Skeletal muscle cell (primary cell): ENCODE measurements around the gene NELFA.

Experiments used
- DNase-seq: peaks from one replicate; pipeline ENCODE4 v3.0.0-alpha.2; 2010; ENCODE audit warnings: low read depth
- H3K4me3 ChIP-seq: 2 replicates; pipeline ENCODE4 v1.5.1; 2011; ENCODE audit warnings: low read depth, mild to moderate bottlenecking, control low read depth, low read length, moderate library complexity

Gene NELFA

GRCh38 chr4:1985294-1985693, 23.5 kb downstream of the NELFA start:
- H3K4me3 ChIP-seq: no peak overlapping the region

DNA sequence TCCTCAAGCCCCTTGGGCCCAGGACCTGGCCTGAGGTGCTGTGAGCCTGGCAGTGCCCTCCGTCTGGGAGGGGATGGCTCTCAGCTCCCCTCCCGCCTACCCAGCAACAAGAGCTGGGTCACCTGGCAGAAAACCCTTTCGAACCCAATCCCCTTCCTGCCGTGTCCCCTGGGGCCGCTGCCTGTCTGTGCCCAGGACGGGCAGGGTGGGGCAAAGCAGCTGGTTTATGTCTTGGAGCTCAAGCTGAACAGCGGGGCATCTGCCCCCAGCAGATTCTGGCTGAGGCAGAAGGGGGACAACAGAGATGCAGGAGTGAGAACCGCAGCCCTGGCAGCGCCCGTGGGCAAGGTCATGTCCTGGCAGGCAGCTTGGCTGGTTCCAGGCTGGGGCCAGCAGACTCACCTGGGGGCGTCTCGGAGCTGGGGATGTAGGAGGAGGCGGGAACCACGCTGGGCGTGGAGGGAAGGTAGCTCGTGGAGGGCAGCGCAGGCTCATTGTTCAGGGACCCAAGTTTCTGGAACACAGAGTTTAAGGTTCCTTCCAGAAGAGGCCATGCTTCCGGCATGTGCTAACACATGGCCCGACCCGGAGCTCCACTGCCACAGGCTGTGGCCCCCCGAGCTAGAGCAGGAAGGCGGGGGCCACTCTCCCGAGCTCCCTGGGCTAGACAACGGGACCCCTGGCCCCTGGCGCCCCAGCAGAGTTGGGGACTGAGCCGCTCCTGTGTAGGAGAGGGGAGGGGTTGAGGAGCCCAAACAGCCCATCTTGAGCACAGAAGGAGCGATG, 24.2 kb downstream of the NELFA start:
- no peak for DNase-seq
- no peak overlapping the region for H3K4me3 ChIP-seq

More at GRCh38 chr4:1985294-1985693, 23.5 kb downstream of the NELFA start:
- DNase-seq: no peak

DNA sequence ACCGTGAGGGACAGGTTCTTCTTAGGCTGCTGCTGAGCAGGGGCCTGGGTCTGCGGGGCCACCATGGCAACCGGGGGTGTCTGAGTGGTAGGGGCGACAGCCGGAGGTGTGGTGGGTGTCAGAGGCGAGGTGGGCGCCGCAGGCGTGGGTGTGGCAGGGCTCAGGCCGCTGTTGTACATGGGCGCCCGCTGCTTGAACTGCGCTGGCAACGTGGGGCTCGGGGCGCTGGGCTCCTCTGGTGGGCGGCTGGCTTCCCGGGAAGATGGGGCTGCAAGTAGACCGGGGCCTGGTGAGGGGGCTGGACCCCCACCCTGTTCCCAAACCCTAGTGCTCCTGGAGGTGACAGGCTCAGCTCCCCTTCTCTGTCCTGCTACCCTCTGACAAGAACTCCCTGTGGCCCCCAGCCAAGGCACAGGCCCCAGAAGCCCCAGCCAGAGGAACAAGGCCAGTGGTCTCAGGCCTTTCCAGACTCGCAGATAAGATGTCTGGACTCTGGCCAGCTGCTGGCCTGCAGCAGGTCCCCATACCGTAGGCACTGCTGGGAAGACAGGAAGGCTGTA, 24.8 kb downstream of the NELFA start:
- H3K4me3 ChIP-seq: no peak overlapping the region
- DNase-seq: no peak

GRCh38 chr4:1983053-1983845, 25.5 kb downstream of the NELFA start:
- no peak for DNase-seq
- H3K4me3 ChIP-seq: no peak overlapping the region

- H3K4me3 ChIP-seq: no peak overlapping the region
Measured at GRCh38 chr4:1982124-1983052, 26.4 kb downstream of the NELFA start.

GRCh38 chr4:1981251-1982058, 27.3 kb downstream of the NELFA start:
- DNase-seq: no peak
- H3K4me3 ChIP-seq: no peak overlapping the region

More at GRCh38 chr4:1982124-1983052, 26.4 kb downstream of the NELFA start:
- no peak for DNase-seq

DNA sequence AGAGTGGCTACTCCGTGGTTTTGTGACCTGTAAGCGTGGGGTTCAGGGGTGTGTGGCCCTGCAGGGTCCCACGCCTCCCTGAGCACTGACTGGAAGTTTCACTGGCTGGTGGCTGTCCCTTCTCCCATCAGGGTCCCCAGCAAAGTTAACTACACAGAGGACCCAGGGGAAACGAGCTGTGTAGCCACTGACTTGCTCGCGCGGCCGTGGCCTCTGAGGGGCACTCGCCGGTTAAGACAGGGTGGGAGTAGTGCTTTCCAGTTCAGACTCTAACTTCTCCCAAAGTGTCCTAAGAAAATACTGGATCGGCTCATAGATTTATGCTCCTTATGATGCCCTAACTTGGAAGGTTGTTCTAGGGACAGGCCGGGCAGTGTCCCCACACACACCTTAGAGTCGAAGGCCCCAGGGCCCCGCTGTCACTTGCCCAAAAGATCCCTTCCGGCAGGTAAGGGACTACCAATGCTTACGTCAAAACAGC, 28.2 kb downstream of the NELFA start:
- H3K4me3 ChIP-seq: no peak overlapping the region
- no peak for DNase-seq

- no peak overlapping the region for H3K4me3 ChIP-seq
- no peak for DNase-seq
Measured at GRCh38 chr4:1979477-1980196, 29.1 kb downstream of the NELFA start.

DNA sequence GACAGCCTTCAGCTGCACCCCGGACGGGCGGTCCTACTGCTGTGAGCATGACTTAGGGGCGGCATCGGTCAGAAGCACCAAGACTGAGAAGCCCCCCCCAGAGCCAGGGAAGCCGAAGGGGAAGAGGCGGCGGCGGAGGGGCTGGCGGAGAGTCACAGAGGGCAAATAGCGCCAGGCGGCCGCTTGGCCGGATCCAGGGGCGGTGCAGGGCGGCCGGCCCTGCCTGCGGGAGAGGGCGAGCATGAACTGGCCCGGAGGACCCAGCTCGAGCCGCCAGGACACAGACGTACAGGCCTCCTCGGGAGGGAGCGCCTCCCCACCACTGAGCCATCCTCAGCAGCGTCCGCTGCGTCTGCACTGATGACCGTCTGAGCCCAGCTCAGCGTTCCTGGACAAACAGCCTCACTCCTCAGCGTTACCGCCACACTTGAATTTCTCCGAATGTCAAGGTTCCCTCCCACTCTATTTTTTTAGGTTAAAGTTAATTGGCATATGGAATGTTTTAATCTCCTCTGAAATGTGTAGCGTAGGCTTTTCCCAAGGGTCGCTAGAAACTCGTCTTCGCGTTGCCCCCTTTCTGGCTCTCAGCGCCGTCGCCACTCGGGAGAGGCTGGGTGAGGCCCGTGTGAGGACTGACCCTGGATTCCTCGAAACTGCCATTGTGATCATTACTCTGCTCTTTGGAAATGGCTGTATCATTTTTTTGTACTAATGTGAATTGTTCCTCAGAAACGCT, 29.9 kb downstream of the NELFA start:
- DNase-seq: no peak

DNA sequence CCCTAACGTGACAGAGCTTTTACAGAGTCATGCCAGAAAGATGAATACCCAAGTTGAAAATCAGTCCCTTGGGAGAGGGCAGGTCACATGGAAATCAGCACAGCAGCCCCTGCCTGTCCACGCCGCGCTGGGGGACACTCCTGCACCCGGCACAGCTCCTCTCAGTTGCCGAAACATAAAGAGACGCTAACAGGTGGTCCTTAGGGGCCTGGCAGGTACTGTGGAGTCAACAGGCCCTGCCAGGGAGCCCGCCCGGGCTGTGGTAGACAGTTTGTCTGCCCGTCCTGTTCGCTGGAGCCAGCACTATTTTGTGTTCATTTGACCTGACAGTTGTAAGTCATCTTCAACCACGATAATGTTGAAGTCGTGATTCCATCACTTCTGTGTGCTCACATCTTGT, 30.5 kb downstream of the NELFA start:
- H3K4me3 ChIP-seq: no peak overlapping the region
- DNase-seq: no peak

More for the DNA sequence above, 29.9 kb downstream of the NELFA start:
- no peak overlapping the region for H3K4me3 ChIP-seq

- no peak overlapping the region for H3K4me3 ChIP-seq
- no peak for DNase-seq
Measured at GRCh38 chr4:1976416-1977352, 32.1 kb downstream of the NELFA start.

- no peak for DNase-seq
- no peak overlapping the region for H3K4me3 ChIP-seq
Measured at GRCh38 chr4:1975880-1976279, 32.9 kb downstream of the NELFA start.

DNA sequence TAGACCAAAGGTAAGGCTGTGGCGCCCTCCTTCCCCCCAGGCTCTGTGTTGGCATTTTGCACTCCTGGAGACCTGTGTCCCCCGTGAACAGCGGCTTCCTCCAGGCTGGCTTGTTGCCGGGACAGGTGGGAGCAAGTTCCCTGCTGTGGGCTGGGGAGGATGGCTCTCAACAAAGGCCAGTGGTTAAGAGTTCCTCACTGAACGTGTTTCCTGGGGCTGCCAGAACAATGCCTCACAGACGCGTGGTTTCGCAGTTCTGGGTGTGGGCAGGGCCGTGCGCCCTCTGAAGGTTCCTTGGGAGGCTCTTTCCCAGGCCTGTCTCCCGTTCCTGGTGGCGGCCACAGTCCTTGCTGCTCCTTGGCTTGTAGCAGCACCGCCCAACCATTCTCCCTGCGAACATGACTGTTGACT, 33.4 kb downstream of the NELFA start:
- no peak overlapping the region for H3K4me3 ChIP-seq
- DNase-seq: no peak

DNA sequence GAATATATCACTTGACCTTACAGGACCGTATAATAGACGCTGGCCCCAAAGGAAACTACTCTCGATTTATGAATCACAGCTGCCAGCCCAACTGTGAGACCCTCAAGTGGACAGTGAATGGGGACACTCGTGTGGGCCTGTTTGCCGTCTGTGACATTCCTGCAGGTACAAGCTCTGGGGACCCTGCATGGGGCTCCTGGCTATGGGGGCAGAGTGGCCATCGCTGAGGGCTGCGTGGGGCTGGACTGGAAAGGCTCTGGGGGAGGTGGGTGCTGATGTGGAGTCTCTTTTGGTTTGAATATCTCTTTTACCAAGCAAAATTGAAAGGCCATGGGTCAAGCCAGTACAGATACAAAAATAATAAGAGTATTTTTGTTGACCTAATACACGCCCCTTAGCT, 33.9 kb downstream of the NELFA start:
- DNase-seq: no peak
- H3K4me3 ChIP-seq: no peak overlapping the region

DNA sequence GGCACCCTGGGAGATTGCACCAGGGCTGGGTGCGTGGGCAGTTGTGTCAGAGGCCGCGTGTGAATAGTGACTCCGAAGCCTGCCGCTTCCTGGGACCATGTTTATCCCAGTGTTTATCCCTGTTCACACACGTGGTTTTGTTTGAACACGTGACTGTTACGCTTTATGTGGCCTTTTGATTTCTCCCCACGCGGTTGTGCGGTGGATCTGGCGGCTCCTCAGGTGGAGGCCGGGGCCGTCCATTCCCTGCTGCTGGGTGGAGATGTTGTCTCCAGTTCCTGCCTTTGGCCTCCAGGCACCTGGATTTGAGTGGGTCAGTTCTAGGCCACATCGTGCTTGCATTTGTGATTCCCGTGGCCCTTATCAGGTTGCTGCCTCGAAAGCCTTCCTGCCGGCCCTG, 35.1 kb downstream of the NELFA start:
- no peak overlapping the region for H3K4me3 ChIP-seq
- DNase-seq: no peak

- DNase-seq: no peak
Measured at GRCh38 chr4:1973218-1973617, 35.6 kb downstream of the NELFA start.

More at GRCh38 chr4:1973218-1973617, 35.6 kb downstream of the NELFA start:
- H3K4me3 ChIP-seq: no peak overlapping the region
